Sigmoid colon (tissue), 7 donors: Measurements from ENCODE around the gene NKAP. TPM values are rescaled to one million over a fixed set of nuclear protein-coding genes. Genes with fewer than 3 reads are reported as not detected.
A peak's percentile ranks its signal among the peaks of the same experiment; 100 is the strongest.

ENCODE experiments used
- DNase-seq: peaks from one replicate; pipeline ENCODE4 v3.0.0-alpha.2; 2019
- H3K27ac ChIP-seq, 4 donors: fragments of 200-600 bp; sonication (generic); one replicate each; pipeline ENCODE4 v1.5.1; 2016 to 2019; ENCODE audit warnings: mild to moderate bottlenecking in 1 of 4
- H3K27me3 ChIP-seq, 3 donors: fragments of 200-600 bp; sonication (generic); one replicate each; pipeline ENCODE4 v1.5.1; 2019; ENCODE audit warnings: mild to moderate bottlenecking in 1 of 3
- H3K36me3 ChIP-seq, 4 donors: fragments of 200-600 bp; sonication (generic); one replicate each; pipeline ENCODE4 v1.5.1; 2016 to 2019
- H3K4me1 ChIP-seq, 4 donors: fragments of 200-600 bp; sonication (generic); one replicate each; pipeline ENCODE4 v1.5.1; 2017 to 2019
- H3K4me3 ChIP-seq, 4 donors: fragments of 200-600 bp; sonication (generic); one replicate each; pipeline ENCODE4 v1.5.1; 2017 to 2019; ENCODE audit warnings: mild to moderate bottlenecking in 2 of 4, moderate library complexity in 1 of 4
- H3K9me3 ChIP-seq, 4 donors: fragments of 200-600 bp in 3 of 4; sonication (generic) in 3 of 4; one replicate each; pipeline versions ENCODE4 v1.5.1 to v1.6.1; 2013 to 2019
- EP300 ChIP-seq, 4 donors: sonication (generic); formaldehyde crosslinking; IDR thresholded peaks; one replicate each; pipeline ENCODE4 v1.6.1; 2017; ENCODE audit warnings: antibody characterized with exemption in 4 of 4
- POLR2A ChIP-seq, 2 donors: fragments of 450-650 bp; IDR thresholded peaks; one replicate each; pipeline ENCODE4 v1.6.1; 2016; ENCODE audit warnings: antibody characterized with exemption in 2 of 2, mild to moderate bottlenecking in 2 of 2, moderate library complexity in 2 of 2
- POLR2AphosphoS5 ChIP-seq, 4 donors: sonication (generic); formaldehyde crosslinking; IDR thresholded peaks; one replicate each; pipeline ENCODE4 v1.6.1; 2017; ENCODE audit warnings: antibody characterized with exemption in 4 of 4
- WGBS, 2 donors: extraction: QIAGEN DNeasy Blood & Tissue Kit; methylation state at CpG; one replicate each; pipeline ENCODE4 v1.1.7; 2013; 5-methylcytosine and 5-hydroxymethylcytosine counted together
- intact Hi-C: fragments of 100-400 bp; cut with DNase I; formaldehyde crosslinking; loops from one replicate; pipeline ENCODE4 v1.15.1; 2023
- polyA plus RNA-seq, 3 donors: library from polyadenylated mRNA; stranded (reverse); fragments of 200-250 nt; gene quantifications; one replicate each; pipeline ENCODE4 v1.2.3, GENCODE V29; 2013
- total RNA-seq, 4 donors: library from RNA; depleted of rRNA; stranded (reverse); fragments of >200 nt; gene quantifications; one replicate each; pipeline ENCODE4 v1.1.0, GENCODE V29; 2016
- TF ChIP-seq, protein P1 (sequence below), 4 experiments: fragments of 450-650 bp in 3 of 4; fragments of 200-600 bp in 1 of 4; IDR thresholded peaks; one replicate each; pipeline ENCODE4 v1.5.1; 2016 to 2019; ENCODE audit warnings: antibody characterized with exemption in 4 of 4, mild to moderate bottlenecking in 3 of 4, moderate library complexity in 2 of 4
- donor health status: healthy with polysubstance abuse.
- donor health status: Bipolar disorder and iron deficiency.
- donor health status: healthy.

The NKAP gene
- 1 to 10 TPM; 3.9 to 7.8 (median 5.5) TPM for total RNA-seq
- 1 to 10 TPM; 3.6 to 5.3 (median 3.9) TPM for polyA plus RNA-seq

DNA sequence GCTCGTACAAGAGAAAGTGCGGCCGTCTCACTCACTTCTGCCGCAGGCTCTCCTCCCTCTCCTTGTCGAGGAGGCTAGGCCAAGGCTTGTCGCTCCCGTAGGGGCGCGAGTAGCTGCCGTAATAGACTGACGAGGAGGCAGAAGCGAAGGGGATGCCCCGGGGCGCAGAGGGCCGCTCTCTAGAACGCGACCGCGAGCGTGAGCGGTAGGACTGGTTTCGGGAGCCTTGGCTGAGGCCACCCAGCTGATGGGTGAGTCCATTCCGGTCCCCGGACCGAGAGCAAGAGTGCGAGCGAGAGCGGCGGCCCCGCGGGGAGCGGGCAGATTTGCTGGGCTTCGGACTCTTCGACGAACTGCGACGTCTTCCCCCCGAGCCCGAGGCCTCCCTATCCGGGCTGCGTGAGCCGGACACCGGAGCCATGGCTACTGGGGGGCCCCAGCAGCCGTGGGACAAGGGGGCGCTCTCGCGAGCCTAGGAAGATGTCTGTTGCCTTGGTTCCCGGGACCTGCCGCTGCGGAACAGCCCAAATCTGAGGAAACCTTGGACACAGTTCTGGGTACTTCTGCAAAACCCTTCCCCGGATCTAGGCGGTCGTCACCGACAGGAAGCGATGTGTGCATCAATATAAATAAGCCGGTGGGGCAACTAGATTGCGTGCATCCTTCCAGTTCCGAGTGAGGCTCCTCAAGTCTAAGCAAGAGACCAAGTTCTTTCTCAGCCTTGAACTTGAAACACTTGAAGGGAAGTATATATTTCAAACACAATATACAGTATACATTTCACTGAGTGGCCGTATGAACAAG, at the start of gene NKAP:
NKAP (minus strand) TSS at position 567 of the 804 bp plus-strand sequence; CDS start at position 421, 146 bp downstream.
- H3K4me3 ChIP-seq, result peak within 1 kb of the TSS; percentile 63 to 72 (median 70)
- H3K36me3 ChIP-seq, result no peaks in the 10 kb centered on the region
- H3K27ac ChIP-seq, result peak within 1 kb of the TSS; percentile 87 to 93 (median 90)
- peak; percentile 90 for DNase-seq
- intact Hi-C loops, result loop anchor here (5.0 kb wide), 1 partner anchor 151 kb away; the partner anchor contains the start of gene RPL39
- H3K27me3 ChIP-seq, result no peaks in the 10 kb centered on the region
- TF ChIP-seq POLR2A (IDR thresholded peaks at IDR 0.05) (peak; percentile 25 to 38), POLR2AphosphoS5 (IDR thresholded peaks at IDR 0.05) (peak; percentile 50 to 77 (median 72))
- TF ChIP-seq, protein P1, sequence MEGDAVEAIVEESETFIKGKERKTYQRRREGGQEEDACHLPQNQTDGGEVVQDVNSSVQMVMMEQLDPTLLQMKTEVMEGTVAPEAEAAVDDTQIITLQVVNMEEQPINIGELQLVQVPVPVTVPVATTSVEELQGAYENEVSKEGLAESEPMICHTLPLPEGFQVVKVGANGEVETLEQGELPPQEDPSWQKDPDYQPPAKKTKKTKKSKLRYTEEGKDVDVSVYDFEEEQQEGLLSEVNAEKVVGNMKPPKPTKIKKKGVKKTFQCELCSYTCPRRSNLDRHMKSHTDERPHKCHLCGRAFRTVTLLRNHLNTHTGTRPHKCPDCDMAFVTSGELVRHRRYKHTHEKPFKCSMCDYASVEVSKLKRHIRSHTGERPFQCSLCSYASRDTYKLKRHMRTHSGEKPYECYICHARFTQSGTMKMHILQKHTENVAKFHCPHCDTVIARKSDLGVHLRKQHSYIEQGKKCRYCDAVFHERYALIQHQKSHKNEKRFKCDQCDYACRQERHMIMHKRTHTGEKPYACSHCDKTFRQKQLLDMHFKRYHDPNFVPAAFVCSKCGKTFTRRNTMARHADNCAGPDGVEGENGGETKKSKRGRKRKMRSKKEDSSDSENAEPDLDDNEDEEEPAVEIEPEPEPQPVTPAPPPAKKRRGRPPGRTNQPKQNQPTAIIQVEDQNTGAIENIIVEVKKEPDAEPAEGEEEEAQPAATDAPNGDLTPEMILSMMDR (IDR thresholded peaks at IDR 0.05), result no peak
- H3K9me3 ChIP-seq, result no peaks in the 10 kb centered on the region
- WGBS, 2 donors, result 0 to 1% methylated on average over 59 of the region's 59 CpGs
- peaks cover 0 to 15% (median 9%) of the 10 kb centered on the region in 4 donors for H3K4me1 ChIP-seq

- DNase-seq, result no peak
- peak overlapping the region in 2 of 4 donors; percentile 25 to 31 for H3K4me3 ChIP-seq
- intact Hi-C loops, result no loop called here
- H3K4me1 ChIP-seq, result peaks cover 0 to 14% (median 13%) of the 10 kb centered on the region in 4 donors
- 3 to 4% methylated on average over 48 of the region's 48 CpGs for WGBS, 2 donors
- peaks cover 21 to 74% (median 45%) of the 10 kb centered on the region in 3 donors for H3K27me3 ChIP-seq
- H3K9me3 ChIP-seq, result no peaks in the 10 kb centered on the region
- TF ChIP-seq, protein P1 (IDR thresholded peaks at IDR 0.05), result no peak
- TF ChIP-seq EP300 (IDR thresholded peaks at IDR 0.05) (no peak), POLR2AphosphoS5 (IDR thresholded peaks at IDR 0.05) (no peak), POLR2A (IDR thresholded peaks at IDR 0.05) (no peak)
- no peak overlapping the region for H3K27ac ChIP-seq
- H3K36me3 ChIP-seq, result no peaks in the 10 kb centered on the region
These were observed 47.6 kb upstream of the NKAP start for GRCh38 chrX:119991005-119991787.

DNA sequence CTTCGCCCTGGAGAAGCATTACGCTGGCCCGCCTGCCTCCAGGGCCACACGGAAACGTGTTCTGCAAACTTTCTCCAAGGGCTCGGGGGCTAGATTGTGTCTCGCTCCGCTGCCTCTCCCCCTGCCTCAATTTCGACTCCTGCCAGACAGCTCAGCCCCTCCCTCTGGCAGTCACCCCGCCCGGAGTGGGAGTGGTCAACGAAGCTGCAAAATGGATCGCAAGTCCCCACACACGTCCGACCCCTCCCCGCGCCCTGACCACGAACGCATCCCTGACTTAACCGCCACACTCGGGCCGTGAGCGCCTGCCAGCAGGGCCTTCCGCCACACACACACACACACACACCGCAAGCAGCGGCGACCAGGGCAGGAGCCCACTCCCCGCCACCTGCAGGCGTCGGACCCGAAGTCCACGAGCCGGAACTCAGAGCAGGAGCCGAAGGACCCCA, 47.0 kb upstream of the NKAP start:
- H3K9me3 ChIP-seq, result no peaks in the 10 kb centered on the region
- peaks cover 21 to 68% (median 39%) of the 10 kb centered on the region in 3 donors for H3K27me3 ChIP-seq
- H3K27ac ChIP-seq, result no peak overlapping the region
- peaks cover 0 to 14% (median 13%) of the 10 kb centered on the region in 4 donors for H3K4me1 ChIP-seq
- DNase-seq, result no peak
- intact Hi-C loops, result no loop called here
- WGBS, 2 donors, result 1 to 2% methylated on average over 34 of the region's 34 CpGs
- TF ChIP-seq EP300 (IDR thresholded peaks at IDR 0.05), result no peak
- TF ChIP-seq, protein P1 (IDR thresholded peaks at IDR 0.05), result no peak
- TF ChIP-seq POLR2AphosphoS5 (IDR thresholded peaks at IDR 0.05), result no peak
- TF ChIP-seq POLR2A (IDR thresholded peaks at IDR 0.05), result no peak
- peak overlapping the region in 2 of 4 donors; percentile 25 to 31 for H3K4me3 ChIP-seq
- H3K36me3 ChIP-seq, result no peaks in the 10 kb centered on the region

GRCh38 chrX:119989905-119990555, 46.5 kb upstream of the NKAP start:
- Histone ChIP-seq H3K36me3 (no peaks in the 10 kb centered on the region), H3K27ac (no peak overlapping the region), H3K4me1 (peaks cover 0 to 14% (median 13%) of the 10 kb centered on the region in 4 donors), H3K4me3 (no peak overlapping the region), H3K27me3 (peaks cover 19 to 62% (median 33%) of the 10 kb centered on the region in 3 donors), H3K9me3 (no peaks in the 10 kb centered on the region)
- WGBS, 2 donors, result 6 to 8% methylated on average over 18 of the region's 18 CpGs
- DNase-seq, result no peak
- intact Hi-C loops, result no loop called here
- TF ChIP-seq, protein P1 (IDR thresholded peaks at IDR 0.05), result no peak
